Uterus (tissue), 4 donors: ENCODE results near the gene MPPED1. TPM values are rescaled to one million over a fixed set of nuclear protein-coding genes. Genes with fewer than 3 reads are reported as not detected.

Experiments used
- DNase-seq, 2 donors: peaks; one replicate each; pipeline ENCODE4 v3.0.0-alpha.2; 2019 to 2020
- H3K27ac ChIP-seq, 2 donors: fragments of 200-600 bp; sonication (generic); 1 replicate in 1 of 2; 2 replicates in 1 of 2; pipeline ENCODE4 v1.5.1; 2016 to 2018
- H3K27me3 ChIP-seq, 2 donors: fragments of 200-600 bp; sonication (generic); one replicate each; pipeline ENCODE4 v1.5.1; 2018 to 2019; ENCODE audit warnings: control low read depth in 1 of 2
- H3K36me3 ChIP-seq, 2 donors: fragments of 200-600 bp; sonication (generic); one replicate each; pipeline ENCODE4 v1.5.1; 2019; ENCODE audit warnings: control low read depth in 1 of 2
- H3K4me1 ChIP-seq, 2 donors: fragments of 200-600 bp; sonication (generic); one replicate each; pipeline ENCODE4 v1.5.1; 2018 to 2019; ENCODE audit warnings: control low read depth in 1 of 2
- H3K4me3 ChIP-seq, 2 donors: fragments of 200-600 bp; sonication (generic); 1 replicate in 1 of 2; 2 replicates in 1 of 2; pipeline ENCODE4 v1.5.1; 2018 to 2019; ENCODE audit warnings: mild to moderate bottlenecking in 1 of 2
- H3K9me3 ChIP-seq, 2 donors: fragments of 200-600 bp; sonication (generic); one replicate each; pipeline ENCODE4 v1.5.1; 2019; ENCODE audit warnings: control low read depth in 1 of 2
- POLR2A ChIP-seq, 2 donors: fragments of 450-650 bp; IDR thresholded peaks; one replicate each; pipeline ENCODE4 v1.6.1; 2016; ENCODE audit warnings: antibody characterized with exemption in 2 of 2, mild to moderate bottlenecking in 1 of 2, moderate library complexity in 1 of 2
- intact Hi-C: fragments of 100-400 bp; cut with DNase I; formaldehyde crosslinking; loops from one replicate; pipeline ENCODE4 v1.15.1; 2023; ENCODE audit warnings: low total_unique reads
- total RNA-seq, 4 donors: library from RNA; depleted of rRNA in 3 of 4; stranded (reverse); fragments of >200 nt in 3 of 4; gene quantifications; one replicate each; pipeline versions ENCODE4 v1.1.0 to v1.2.4, GENCODE V29; 2014 to 2023
- TF ChIP-seq, protein P1 (sequence below), 4 experiments: fragments of 200-600 bp in 2 of 4; fragments of 450-650 bp in 2 of 4; sonication (generic) in 2 of 4; IDR thresholded peaks; one replicate each; pipeline ENCODE4 v1.5.1; 2016 to 2019; ENCODE audit warnings: antibody characterized with exemption in 4 of 4, mild to moderate bottlenecking in 2 of 4, moderate library complexity in 1 of 4
- donor health status: DM: yes; HTN: yes; CAD: no.

MPPED1 gene
- total RNA-seq, 4 donors from 2014 or later: 0.67 to 8.4 TPM; not detected in 2

- Histone ChIP-seq H3K4me3 (no peak overlapping the region), H3K9me3 (no peaks in the 10 kb centered on the region), H3K27ac (no peak overlapping the region), H3K27me3 (no peaks in the 10 kb centered on the region), H3K4me1 (no peaks in the 10 kb centered on the region), H3K36me3 (no peaks in the 10 kb centered on the region)
- TF ChIP-seq, protein P1, sequence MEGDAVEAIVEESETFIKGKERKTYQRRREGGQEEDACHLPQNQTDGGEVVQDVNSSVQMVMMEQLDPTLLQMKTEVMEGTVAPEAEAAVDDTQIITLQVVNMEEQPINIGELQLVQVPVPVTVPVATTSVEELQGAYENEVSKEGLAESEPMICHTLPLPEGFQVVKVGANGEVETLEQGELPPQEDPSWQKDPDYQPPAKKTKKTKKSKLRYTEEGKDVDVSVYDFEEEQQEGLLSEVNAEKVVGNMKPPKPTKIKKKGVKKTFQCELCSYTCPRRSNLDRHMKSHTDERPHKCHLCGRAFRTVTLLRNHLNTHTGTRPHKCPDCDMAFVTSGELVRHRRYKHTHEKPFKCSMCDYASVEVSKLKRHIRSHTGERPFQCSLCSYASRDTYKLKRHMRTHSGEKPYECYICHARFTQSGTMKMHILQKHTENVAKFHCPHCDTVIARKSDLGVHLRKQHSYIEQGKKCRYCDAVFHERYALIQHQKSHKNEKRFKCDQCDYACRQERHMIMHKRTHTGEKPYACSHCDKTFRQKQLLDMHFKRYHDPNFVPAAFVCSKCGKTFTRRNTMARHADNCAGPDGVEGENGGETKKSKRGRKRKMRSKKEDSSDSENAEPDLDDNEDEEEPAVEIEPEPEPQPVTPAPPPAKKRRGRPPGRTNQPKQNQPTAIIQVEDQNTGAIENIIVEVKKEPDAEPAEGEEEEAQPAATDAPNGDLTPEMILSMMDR (IDR thresholded peaks at IDR 0.05): no peak
- no peak for TF ChIP-seq POLR2A (IDR thresholded peaks at IDR 0.05)
- DNase-seq: no peak
- intact Hi-C loops: no loop called here
Measured at GRCh38 chr22:43396934-43397457, 14.8 kb upstream of the MPPED1 start.

DNA sequence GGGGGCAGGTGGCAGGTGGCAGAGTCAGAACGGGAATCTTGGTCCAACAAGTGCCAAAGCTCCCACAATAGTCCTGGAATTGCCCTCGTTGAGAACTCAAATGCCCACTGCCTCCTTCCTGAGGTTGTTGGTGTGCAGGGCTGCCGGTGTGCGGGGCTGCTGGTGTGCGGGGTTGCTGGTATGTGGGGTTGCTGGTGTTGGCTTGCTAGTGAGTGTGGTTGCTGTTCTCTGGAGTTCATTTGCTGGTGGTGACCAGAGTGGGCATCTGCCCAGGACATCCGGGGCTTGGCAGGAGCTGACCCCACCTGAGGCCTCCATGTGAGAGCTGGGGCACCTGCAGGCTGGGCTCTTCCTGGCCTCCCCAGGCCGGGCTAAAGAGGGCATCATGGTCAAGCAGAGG is 14.0 kb upstream of the MPPED1 start:
- no peak for DNase-seq
- intact Hi-C loops: no loop called here
- H3K27ac ChIP-seq: no peak overlapping the region
- H3K4me3 ChIP-seq: no peak overlapping the region
- H3K9me3 ChIP-seq: no peaks in the 10 kb centered on the region
- no peaks in the 10 kb centered on the region for H3K27me3 ChIP-seq
- no peaks in the 10 kb centered on the region for H3K4me1 ChIP-seq
- TF ChIP-seq, protein P1 (IDR thresholded peaks at IDR 0.05): no peak
- TF ChIP-seq POLR2A (IDR thresholded peaks at IDR 0.05): no peak
- no peaks in the 10 kb centered on the region for H3K36me3 ChIP-seq

GRCh38 chr22:43398246-43398645 is 13.6 kb upstream of the MPPED1 start:
- intact Hi-C loops: no loop called here
- Histone ChIP-seq H3K27ac (no peak overlapping the region), H3K4me1 (no peaks in the 10 kb centered on the region), H3K27me3 (no peaks in the 10 kb centered on the region), H3K4me3 (no peak overlapping the region), H3K36me3 (no peaks in the 10 kb centered on the region), H3K9me3 (no peaks in the 10 kb centered on the region)
- TF ChIP-seq, protein P1 (IDR thresholded peaks at IDR 0.05): no peak
- no peak for TF ChIP-seq POLR2A (IDR thresholded peaks at IDR 0.05)
- DNase-seq: no peak

DNA sequence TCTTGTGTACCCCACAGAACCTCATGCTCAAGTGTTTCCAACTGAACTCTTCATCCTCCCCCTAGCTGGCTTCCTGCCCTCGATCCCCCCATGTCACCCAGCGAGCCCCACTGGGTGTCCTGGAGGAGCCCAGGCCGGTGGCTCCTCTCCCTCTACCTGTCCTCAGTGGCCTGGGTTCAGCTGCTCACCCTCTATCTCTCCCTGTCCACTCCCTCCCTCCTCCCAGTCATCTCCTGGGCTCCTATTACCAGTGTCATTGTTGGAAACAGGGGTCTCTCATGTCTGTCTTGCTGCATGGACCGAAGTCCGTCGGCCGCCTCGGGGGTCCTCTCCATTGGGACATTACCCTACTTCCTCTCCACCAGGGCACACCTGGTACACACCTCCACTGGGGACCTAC is 12.9 kb upstream of the MPPED1 start:
- intact Hi-C loops: no loop called here
- Histone ChIP-seq H3K9me3 (no peaks in the 10 kb centered on the region), H3K27me3 (no peaks in the 10 kb centered on the region), H3K4me1 (no peaks in the 10 kb centered on the region), H3K36me3 (no peaks in the 10 kb centered on the region), H3K27ac (no peak overlapping the region), H3K4me3 (no peak overlapping the region)
- TF ChIP-seq, protein P1 (IDR thresholded peaks at IDR 0.05): no peak
- TF ChIP-seq POLR2A (IDR thresholded peaks at IDR 0.05): no peak
- DNase-seq: no peak

- no peak overlapping the region for H3K27ac ChIP-seq
- intact Hi-C loops: no loop called here
- H3K4me1 ChIP-seq: no peaks in the 10 kb centered on the region
- H3K36me3 ChIP-seq: no peaks in the 10 kb centered on the region
- TF ChIP-seq, protein P1 (IDR thresholded peaks at IDR 0.05): no peak
- TF ChIP-seq POLR2A (IDR thresholded peaks at IDR 0.05): no peak
- H3K27me3 ChIP-seq: no peaks in the 10 kb centered on the region
- no peaks in the 10 kb centered on the region for H3K9me3 ChIP-seq
- H3K4me3 ChIP-seq: no peak overlapping the region
- no peak for DNase-seq
Measured at GRCh38 chr22:43399338-43399979, 12.4 kb upstream of the MPPED1 start.
